ENCODE measurements around the gene PRKN.

PRKN gene

GRCh38 chr6:162631546-162631945 is 96.0 kb downstream of the PRKN start:
- Histone ChIP-seq H3F3A (ENCODE audit: insufficient read depth, low read length) (no peaks in the 10 kb centered on the region), H3K9me3 (replicated peaks; ENCODE audit: insufficient read depth, low read length) (no peaks in the 10 kb centered on the region), H2AFZ (ENCODE audit: low read length) (no peak overlapping the region), H3K4me1 (ENCODE audit: low read length) (no peaks in the 10 kb centered on the region), H3K9ac (ENCODE audit: low read length) (no peak overlapping the region), H3K4me3 (ENCODE audit: low read length) (no peak overlapping the region), H3K27ac (ENCODE audit: low read length) (no peak overlapping the region), H3K79me2 (ENCODE audit: low read length) (no peaks in the 10 kb centered on the region), H3K9me2 (replicated peaks; ENCODE audit: insufficient read depth, low read length) (no peaks in the 10 kb centered on the region), H4K20me1 (ENCODE audit: insufficient read depth, low read length) (no peaks in the 10 kb centered on the region), H3K4me2 (ENCODE audit: low read depth, low read length) (no peak overlapping the region), H3K27me3 (replicated peaks; ENCODE audit: insufficient read depth, low read length) (no peaks in the 10 kb centered on the region), H3K36me3 (replicated peaks; ENCODE audit: insufficient read depth, low read length) (no peaks in the 10 kb centered on the region)
- no peak for TF ChIP-seq CTCF (IDR thresholded peaks at IDR 0.05; ENCODE audit: low read length)
- no peak for TF ChIP-seq EZH2 (optimal IDR thresholded peaks at IDR 0.05; ENCODE audit: low read depth, low read length)
- TF ChIP-seq EZH2phosphoT487 (IDR thresholded peaks at IDR 0.05; ENCODE audit: low read length): no peak
- DNase-seq: no peak

- Histone ChIP-seq H4K20me1 (ENCODE audit: insufficient read depth, low read length) (no peaks in the 10 kb centered on the region), H3K27ac (ENCODE audit: low read length) (no peak overlapping the region), H3K4me2 (ENCODE audit: low read depth, low read length) (no peak overlapping the region), H3K4me1 (ENCODE audit: low read length) (no peaks in the 10 kb centered on the region), H3F3A (ENCODE audit: insufficient read depth, low read length) (no peaks in the 10 kb centered on the region), H2AFZ (ENCODE audit: low read length) (no peak overlapping the region), H3K9me3 (replicated peaks; ENCODE audit: insufficient read depth, low read length) (no peaks in the 10 kb centered on the region), H3K9ac (ENCODE audit: low read length) (no peak overlapping the region), H3K27me3 (replicated peaks; ENCODE audit: insufficient read depth, low read length) (no peaks in the 10 kb centered on the region), H3K36me3 (replicated peaks; ENCODE audit: insufficient read depth, low read length) (no peaks in the 10 kb centered on the region), H3K79me2 (ENCODE audit: low read length) (no peaks in the 10 kb centered on the region), H3K9me2 (replicated peaks; ENCODE audit: insufficient read depth, low read length) (no peaks in the 10 kb centered on the region), H3K4me3 (ENCODE audit: low read length) (no peak overlapping the region)
- DNase-seq: no peak
- TF ChIP-seq EZH2phosphoT487 (IDR thresholded peaks at IDR 0.05; ENCODE audit: low read length) (no peak), CTCF (IDR thresholded peaks at IDR 0.05; ENCODE audit: low read length) (no peak), EZH2 (optimal IDR thresholded peaks at IDR 0.05; ENCODE audit: low read depth, low read length) (no peak)
These were observed 97.5 kb downstream of the PRKN start for GRCh38 chr6:162630069-162630468.

GRCh38 chr6:162627825-162628224 is 99.7 kb downstream of the PRKN start:
- Histone ChIP-seq H2AFZ (ENCODE audit: low read length) (no peak overlapping the region), H3K27me3 (replicated peaks; ENCODE audit: insufficient read depth, low read length) (no peaks in the 10 kb centered on the region), H3K27ac (ENCODE audit: low read length) (no peak overlapping the region), H3K79me2 (ENCODE audit: low read length) (no peaks in the 10 kb centered on the region), H3K9me2 (replicated peaks; ENCODE audit: insufficient read depth, low read length) (no peaks in the 10 kb centered on the region), H4K20me1 (ENCODE audit: insufficient read depth, low read length) (no peaks in the 10 kb centered on the region), H3K4me1 (ENCODE audit: low read length) (no peaks in the 10 kb centered on the region), H3K36me3 (replicated peaks; ENCODE audit: insufficient read depth, low read length) (no peaks in the 10 kb centered on the region), H3K4me2 (ENCODE audit: low read depth, low read length) (no peak overlapping the region), H3K4me3 (ENCODE audit: low read length) (no peak overlapping the region), H3K9ac (ENCODE audit: low read length) (no peak overlapping the region), H3F3A (ENCODE audit: insufficient read depth, low read length) (no peaks in the 10 kb centered on the region), H3K9me3 (replicated peaks; ENCODE audit: insufficient read depth, low read length) (no peaks in the 10 kb centered on the region)
- no peak for TF ChIP-seq EZH2 (optimal IDR thresholded peaks at IDR 0.05; ENCODE audit: low read depth, low read length)
- no peak for TF ChIP-seq CTCF (IDR thresholded peaks at IDR 0.05; ENCODE audit: low read length)
- no peak for TF ChIP-seq EZH2phosphoT487 (IDR thresholded peaks at IDR 0.05; ENCODE audit: low read length)
- DNase-seq: no peak
